ENCODE measurements around the gene TMCC2. TPM values are rescaled to one million over a fixed set of nuclear protein-coding genes. Genes with fewer than 3 reads are reported as not detected.

TMCC2 gene
- total RNA-seq, 4 donors from 2014 or later, result 2.4 to 6.1 (median 5.3) TPM

GRCh38 chr1:205224736-205225135 lies 3.0 kb upstream of the TMCC2 start:
- Histone ChIP-seq H3K36me3 (no peaks in the 10 kb centered on the region), H3K27me3 (no peaks in the 10 kb centered on the region), H3K4me1 (peaks cover 0 to 2% of the 10 kb centered on the region in 2 donors), H3K27ac (no peak overlapping the region), H3K9me3 (no peaks in the 10 kb centered on the region), H3K4me3 (no peak overlapping the region)
- TF ChIP-seq, protein P1, sequence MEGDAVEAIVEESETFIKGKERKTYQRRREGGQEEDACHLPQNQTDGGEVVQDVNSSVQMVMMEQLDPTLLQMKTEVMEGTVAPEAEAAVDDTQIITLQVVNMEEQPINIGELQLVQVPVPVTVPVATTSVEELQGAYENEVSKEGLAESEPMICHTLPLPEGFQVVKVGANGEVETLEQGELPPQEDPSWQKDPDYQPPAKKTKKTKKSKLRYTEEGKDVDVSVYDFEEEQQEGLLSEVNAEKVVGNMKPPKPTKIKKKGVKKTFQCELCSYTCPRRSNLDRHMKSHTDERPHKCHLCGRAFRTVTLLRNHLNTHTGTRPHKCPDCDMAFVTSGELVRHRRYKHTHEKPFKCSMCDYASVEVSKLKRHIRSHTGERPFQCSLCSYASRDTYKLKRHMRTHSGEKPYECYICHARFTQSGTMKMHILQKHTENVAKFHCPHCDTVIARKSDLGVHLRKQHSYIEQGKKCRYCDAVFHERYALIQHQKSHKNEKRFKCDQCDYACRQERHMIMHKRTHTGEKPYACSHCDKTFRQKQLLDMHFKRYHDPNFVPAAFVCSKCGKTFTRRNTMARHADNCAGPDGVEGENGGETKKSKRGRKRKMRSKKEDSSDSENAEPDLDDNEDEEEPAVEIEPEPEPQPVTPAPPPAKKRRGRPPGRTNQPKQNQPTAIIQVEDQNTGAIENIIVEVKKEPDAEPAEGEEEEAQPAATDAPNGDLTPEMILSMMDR (IDR thresholded peaks at IDR 0.05), result no peak
- no peak for TF ChIP-seq POLR2A (IDR thresholded peaks at IDR 0.05)
- DNase-seq, result no peak
- intact Hi-C loops (cut with DNase I; ENCODE audit: low total_unique reads), result no loop called here

- H3K27ac ChIP-seq, result no peak overlapping the region
- H3K4me3 ChIP-seq, result no peak overlapping the region
- intact Hi-C loops (cut with DNase I; ENCODE audit: low total_unique reads), result no loop called here
- no peaks in the 10 kb centered on the region for H3K36me3 ChIP-seq
- peaks cover 0 to 5% of the 10 kb centered on the region in 2 donors for H3K4me1 ChIP-seq
- DNase-seq, result peak in 1 of 2 donors; percentile 29
- no peaks in the 10 kb centered on the region for H3K27me3 ChIP-seq
- H3K9me3 ChIP-seq, result no peaks in the 10 kb centered on the region
- TF ChIP-seq, protein P1 (IDR thresholded peaks at IDR 0.05), result no peak
- TF ChIP-seq POLR2A (IDR thresholded peaks at IDR 0.05), result no peak
Measured at GRCh38 chr1:205225901-205226765, 1.6 kb upstream of the TMCC2 start.

GRCh38 chr1:205226868-205227583 lies 720 bp upstream of the TMCC2 start:
- peak in 1 of 2 donors; percentile 33 for DNase-seq
- H3K9me3 ChIP-seq, result no peaks in the 10 kb centered on the region
- intact Hi-C loops (cut with DNase I; ENCODE audit: low total_unique reads), result no loop called here
- H3K27ac ChIP-seq, result peak overlapping the region; percentile 39 to 48
- no peaks in the 10 kb centered on the region for H3K36me3 ChIP-seq
- H3K4me3 ChIP-seq, result peak overlapping the region; percentile 49 to 52
- TF ChIP-seq POLR2A (IDR thresholded peaks at IDR 0.05), result no peak
- TF ChIP-seq, protein P1 (IDR thresholded peaks at IDR 0.05), result no peak
- H3K4me1 ChIP-seq, result peaks cover 0 to 5% of the 10 kb centered on the region in 2 donors
- no peaks in the 10 kb centered on the region for H3K27me3 ChIP-seq

DNA sequence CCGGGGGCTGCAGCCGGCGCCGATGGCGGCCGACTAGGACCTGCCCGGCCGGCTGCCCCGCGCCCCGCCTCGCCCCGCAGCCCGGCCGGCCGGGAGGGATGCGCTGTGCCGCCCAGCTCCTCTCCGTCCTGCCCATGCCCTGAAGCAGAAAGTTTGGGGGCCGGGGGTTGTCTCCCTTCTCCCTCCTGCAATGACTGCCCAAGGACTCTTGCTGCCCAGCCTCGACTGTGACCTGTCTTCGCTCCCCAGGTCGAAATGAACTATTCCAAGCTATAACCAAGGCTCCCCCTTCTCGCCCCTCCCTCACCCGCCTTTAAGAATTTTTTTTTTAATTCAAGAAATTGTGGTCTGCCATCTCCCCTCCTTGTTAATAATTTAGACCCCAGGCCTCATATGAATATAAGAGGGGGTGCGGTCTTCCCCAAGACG lies 361 bp downstream of the TMCC2 start:
- TF ChIP-seq, protein P1 (IDR thresholded peaks at IDR 0.05), result no peak
- TF ChIP-seq POLR2A (IDR thresholded peaks at IDR 0.05), result no peak
- no peak for DNase-seq
- peak overlapping the region; percentile 65 to 75 for H3K27ac ChIP-seq
- H3K4me3 ChIP-seq, result peak overlapping the region; percentile 30 to 50
- H3K36me3 ChIP-seq, result no peaks in the 10 kb centered on the region
- intact Hi-C loops (cut with DNase I; ENCODE audit: low total_unique reads), result no loop called here
- H3K4me1 ChIP-seq, result peaks cover 0 to 5% of the 10 kb centered on the region in 2 donors
- H3K9me3 ChIP-seq, result no peaks in the 10 kb centered on the region
- H3K27me3 ChIP-seq, result no peaks in the 10 kb centered on the region

Measured in uterus (tissue), 4 donors.